ENCODE data around the gene YTHDF1.

Gene YTHDF1

GRCh38 chr20:63153254-63154221 lies 62.4 kb downstream of the YTHDF1 start:
- DNase-seq = no peak

GRCh38 chr20:63152322-63153253 lies 63.3 kb downstream of the YTHDF1 start:
- no peak for DNase-seq

- DNase-seq = no peak
Measured at GRCh38 chr20:63151554-63152321, 64.2 kb downstream of the YTHDF1 start.

GRCh38 chr20:63150911-63151531 lies 64.9 kb downstream of the YTHDF1 start:
- no peak for DNase-seq

- DNase-seq = no peak
Measured at GRCh38 chr20:63150391-63150898, 65.5 kb downstream of the YTHDF1 start.

- no peak for DNase-seq
Measured at GRCh38 chr20:63149531-63150192, 66.3 kb downstream of the YTHDF1 start.

GRCh38 chr20:63148696-63149095 lies 67.2 kb downstream of the YTHDF1 start:
- no peak for DNase-seq

- DNase-seq = no peak
Measured at GRCh38 chr20:63147532-63147931, 68.4 kb downstream of the YTHDF1 start.

All from NCI-H446 treated with DMSO at 0.1 percent for 48 hours (cell line).